T-cell (primary cell): ENCODE measurements around the gene CYP3A7. TPM values are rescaled to one million over a fixed set of nuclear protein-coding genes. Genes with fewer than 3 reads are reported as not detected.
"Not testable (repeated sequence)": the region's sequence is repeated elsewhere in the genome, so short reads cannot be mapped to it uniquely, and the experiment has no call there.

Experiments used
- ATAC-seq, 4 experiments: fragments of 200-7000 bp in 3 of 4; fragments of 150-1000 bp in 1 of 4; cut with Tn5 transposase; replicated peaks in 1 of 4; 1 replicate in 3 of 4; 2 replicates in 1 of 4; pipeline ENCODE4 v1.10.0; 2021; ENCODE audit warnings: moderate library complexity in 3 of 4, mild to moderate bottlenecking in 2 of 4, moderate number of reproducible peaks in 1 of 4
- CTCF ChIA-PET, 2 donors: fragments of 300-600 bp; sonication (Branson Sonifier 250); formaldehyde crosslinking; loops; one replicate each; lab custom pipeline; 2022; ENCODE audit warnings: antibody characterized with exemption in 2 of 2; lab: Charles Lee
- POLR2A ChIA-PET, 2 donors: fragments of 300-600 bp; sonication (Branson Sonifier 250); formaldehyde crosslinking; loops; one replicate each; lab custom pipeline; 2022; ENCODE audit warnings: antibody characterized with exemption in 2 of 2; lab: Charles Lee
- DNase-seq, 35 experiments: peaks; one replicate each; pipeline versions ENCODE4 v3.0.0 to v3.0.0-alpha.2; 2013 to 2023
- H3K27ac ChIP-seq: one replicate; pipeline ENCODE4 v1.5.1; 2013; ENCODE audit warnings: low read length
- H3K27me3 ChIP-seq, 2 experiments: replicated peaks in 1 of 2; 1 replicate in 1 of 2; 2 replicates in 1 of 2; pipeline versions ENCODE4 v1.6.1 to v1.7.0; 2013; ENCODE audit warnings: low read length in 1 of 2, mixed read lengths in 1 of 2; ENCODE audit not compliant: control insufficient read depth in 2 of 2, insufficient read depth in 2 of 2; ENCODE audit errors: extremely low read depth in 1 of 2
- H3K36me3 ChIP-seq, 2 donors: 1 replicate in 1 of 2; 2 replicates in 1 of 2; pipeline versions ENCODE4 v1.6.1 to v1.7.0; 2013; ENCODE audit warnings: low read length in 1 of 2; ENCODE audit not compliant: control insufficient read depth in 2 of 2, insufficient read depth in 1 of 2; ENCODE audit errors: extremely low read depth in 1 of 2
- H3K4me1 ChIP-seq, 2 experiments: 1 replicate in 1 of 2; 2 replicates in 1 of 2; pipeline versions ENCODE4 v1.6.1 to v1.7.0; 2013; ENCODE audit warnings: low read length in 2 of 2, mixed read lengths in 1 of 2; ENCODE audit not compliant: insufficient read depth in 2 of 2, control insufficient read depth in 1 of 2; ENCODE audit errors: extremely low read depth in 1 of 2
- H3K4me3 ChIP-seq, 2 donors: 1 replicate in 1 of 2; 2 replicates in 1 of 2; pipeline versions ENCODE4 v1.5.1 to v1.7.0; 2013; ENCODE audit warnings: mild to moderate bottlenecking in 2 of 2, low read length in 1 of 2, moderate library complexity in 1 of 2; ENCODE audit not compliant: control insufficient read depth in 1 of 2; ENCODE audit errors: extremely low read depth in 1 of 2
- H3K9me3 ChIP-seq: 2 replicates; pipeline ENCODE4 v1.7.0; 2013
- H3K27ac Mint-ChIP-seq, 2 donors: one replicate each; pipeline ENCODE4 v1.8.0; 2020 to 2021; ENCODE audit warnings: mild to moderate bottlenecking in 2 of 2, mixed read lengths in 2 of 2
- H3K27me3 Mint-ChIP-seq, 2 donors: one replicate each; pipeline ENCODE4 v1.8.0; 2021 to 2022; ENCODE audit warnings: mixed read lengths in 2 of 2
- H3K36me3 Mint-ChIP-seq: one replicate; pipeline ENCODE4 v1.8.0; 2021; ENCODE audit warnings: mixed read lengths
- H3K4me1 Mint-ChIP-seq, 3 donors: one replicate each; pipeline ENCODE4 v1.8.0; 2020 to 2022; ENCODE audit warnings: mixed read lengths in 3 of 3, mild to moderate bottlenecking in 1 of 3
- H3K4me3 Mint-ChIP-seq, 3 donors: one replicate each; pipeline ENCODE4 v1.8.0; 2020 to 2022; ENCODE audit warnings: mild to moderate bottlenecking in 3 of 3, mixed read lengths in 3 of 3, moderate library complexity in 3 of 3
- H3K9me3 Mint-ChIP-seq, 3 donors: one replicate each; pipeline ENCODE4 v1.8.0; 2020 to 2022; ENCODE audit warnings: mixed read lengths in 3 of 3
- WGBS: methylation state at CpG from one replicate; pipeline ENCODE4 v1.1.5; 2013; ENCODE audit warnings: missing lambda C conversion rate; ENCODE audit not compliant: insufficient coverage; 5-methylcytosine and 5-hydroxymethylcytosine counted together
- total RNA-seq, 35 experiments: library from RNA in 6 of 35; stranded (reverse) in 6 of 35; fragments of 120-200 nt in 1 of 35; gene quantifications; one replicate each; pipeline versions ENCODE4 v1.2.1 to v1.2.4 and lab custom pipeline; 2013 to 2026

CYP3A7 gene
- total RNA-seq, 5 donors from 2014 or later (not counting 1 experiment from before 2014, with no cell fraction given) = not detected

- POLR2A ChIA-PET, DNase-seq: not testable (repeated sequence)
- WGBS = 100% methylated on average over 2 of the region's 4 CpGs
These were observed 44.1 kb downstream of the CYP3A7 start for GRCh38 chr7:99690918-99691317.

GRCh38 chr7:99685871-99686608, 49.0 kb downstream of the CYP3A7 start:
- POLR2A ChIA-PET, H3K4me1 Mint-ChIP-seq, H3K27me3 ChIP-seq, H3K27me3 Mint-ChIP-seq, H3K4me1 ChIP-seq, H3K4me3 Mint-ChIP-seq, DNase-seq, CTCF ChIA-PET, H3K4me3 ChIP-seq, H3K9me3 ChIP-seq, H3K27ac Mint-ChIP-seq, H3K27ac ChIP-seq, H3K36me3 ChIP-seq, ATAC-seq: not testable (repeated sequence)
- Mint-ChIP-seq H3K9me3 (peaks cover 0 to 11% (median 0%) of the 10 kb centered on the region in 3 donors), H3K36me3 (peaks cover 30% of the 10 kb centered on the region)
- 84% methylated on average over 9 of the region's 14 CpGs for WGBS

More at GRCh38 chr7:99690918-99691317, 44.1 kb downstream of the CYP3A7 start:
- not testable (repeated sequence) for H3K9me3 ChIP-seq, H3K27me3 Mint-ChIP-seq, H3K4me1 ChIP-seq, H3K4me3 ChIP-seq, ATAC-seq, H3K27ac Mint-ChIP-seq, H3K27ac ChIP-seq, H3K27me3 ChIP-seq, H3K36me3 ChIP-seq, H3K4me3 Mint-ChIP-seq, H3K36me3 Mint-ChIP-seq
- peaks cover 14 to 18% (median 17%) of the 10 kb centered on the region in 3 donors for H3K4me1 Mint-ChIP-seq
- CTCF ChIA-PET = interaction anchor here in 1 of 2 donors (0.6 kb wide), 1 partner anchor 526 kb away, joined by 3 read pairs; no protein-coding TSS in a partner anchor
- peaks cover 0 to 17% (median 0%) of the 10 kb centered on the region in 3 donors for H3K9me3 Mint-ChIP-seq

GRCh38 chr7:99685129-99685758, 49.8 kb downstream of the CYP3A7 start:
- no peaks in the 10 kb centered on the region for H3K27me3 ChIP-seq
- H3K36me3 Mint-ChIP-seq = peaks cover 31% of the 10 kb centered on the region
- DNase-seq (no peak), ATAC-seq (no peak)
- H3K36me3 ChIP-seq = no peaks in the 10 kb centered on the region
- H3K27ac ChIP-seq = no peak overlapping the region
- WGBS = 93% methylated on average over 2 of the region's 9 CpGs
- H3K4me3 Mint-ChIP-seq = no peak overlapping the region
- CTCF ChIA-PET = no interaction called here
- POLR2A ChIA-PET = no interaction called here
- peaks cover 0 to 6% of the 10 kb centered on the region in 2 donors for H3K27me3 Mint-ChIP-seq
- no peaks in the 10 kb centered on the region for H3K9me3 ChIP-seq
- no peak overlapping the region for H3K27ac Mint-ChIP-seq
- H3K4me1 ChIP-seq = no peaks in the 10 kb centered on the region
- no peak overlapping the region for H3K4me3 ChIP-seq
- no peaks in the 10 kb centered on the region for H3K4me1 Mint-ChIP-seq
- H3K9me3 Mint-ChIP-seq = peaks cover 0 to 11% (median 0%) of the 10 kb centered on the region in 3 donors

- CTCF ChIA-PET = no interaction called here
- ATAC-seq = no peak
- Mint-ChIP-seq H3K9me3 (no peaks in the 10 kb centered on the region), H3K27me3 (peaks cover 0 to 4% of the 10 kb centered on the region in 2 donors), H3K4me3 (no peak within 1 kb of the TSS), H3K27ac (no peak within 1 kb of the TSS), H3K36me3 (peaks cover 27% of the 10 kb centered on the region), H3K4me1 (peaks cover 14 to 18% (median 14%) of the 10 kb centered on the region in 3 donors)
- Histone ChIP-seq H3K27me3 (no peaks in the 10 kb centered on the region), H3K4me1 (peaks cover 6 to 8% of the 10 kb centered on the region in 2 experiments), H3K27ac (no peak within 1 kb of the TSS), H3K9me3 (no peaks in the 10 kb centered on the region), H3K36me3 (no peaks in the 10 kb centered on the region), H3K4me3 (no peak within 1 kb of the TSS)
- WGBS = 87% methylated on average over 4 of the region's 10 CpGs
- POLR2A ChIA-PET = no interaction called here
- DNase-seq = no peak
These were observed 55.4 kb downstream of the CYP3A7 start, which contains the start of gene CYP3A5 for GRCh38 chr7:99679400-99680191. Gene CYP3A5, minus strand, starts transcription at chr7:99679996. Its CDS starts 100 bp downstream, at chr7:99679896.

- Mint-ChIP-seq H3K4me3 (no peak overlapping the region), H3K9me3 (no peaks in the 10 kb centered on the region), H3K27me3 (peaks cover 0 to 4% of the 10 kb centered on the region in 2 donors), H3K36me3 (peaks cover 27% of the 10 kb centered on the region), H3K27ac (no peak overlapping the region), H3K4me1 (peaks cover 16 to 22% (median 19%) of the 10 kb centered on the region in 3 donors)
- peaks cover 6 to 8% of the 10 kb centered on the region in 2 experiments for H3K4me1 ChIP-seq
- POLR2A ChIA-PET = no interaction called here
- H3K9me3 ChIP-seq = no peaks in the 10 kb centered on the region
- no peak overlapping the region for H3K4me3 ChIP-seq
- H3K27ac ChIP-seq = no peak overlapping the region
- H3K36me3 ChIP-seq = no peaks in the 10 kb centered on the region
- CTCF ChIA-PET = no interaction called here
- no peak for DNase-seq
- H3K27me3 ChIP-seq = no peaks in the 10 kb centered on the region
- WGBS = 100% methylated on average over 1 of the region's 4 CpGs
- no peak for ATAC-seq
These were observed 56.0 kb downstream of the CYP3A7 start for GRCh38 chr7:99679032-99679399.

- Histone ChIP-seq H3K36me3 (no peaks in the 10 kb centered on the region), H3K4me1 (peaks cover 6 to 8% of the 10 kb centered on the region in 2 experiments), H3K9me3 (no peaks in the 10 kb centered on the region), H3K27ac (no peak overlapping the region), H3K4me3 (no peak overlapping the region), H3K27me3 (no peaks in the 10 kb centered on the region)
- ATAC-seq = no peak
- no peaks in the 10 kb centered on the region for H3K27me3 Mint-ChIP-seq
- H3K27ac Mint-ChIP-seq = no peak overlapping the region
- peaks cover 20 to 23% (median 23%) of the 10 kb centered on the region in 3 donors for H3K4me1 Mint-ChIP-seq
- ChIA-PET POLR2A (interaction anchor here in 1 of 2 donors (0.7 kb wide), 1 partner anchor 363 kb away, joined by 3 read pairs; no protein-coding TSS in a partner anchor), CTCF (no interaction called here)
- 100% methylated on average over 2 of the region's 2 CpGs for WGBS
- peaks cover 17% of the 10 kb centered on the region for H3K36me3 Mint-ChIP-seq
- H3K9me3 Mint-ChIP-seq = no peaks in the 10 kb centered on the region
- H3K4me3 Mint-ChIP-seq = no peak overlapping the region
- DNase-seq = no peak
These were observed 57.3 kb downstream of the CYP3A7 start for GRCh38 chr7:99677648-99678045.
